NCI-H510A (cell line): ENCODE data around the gene LRRC14B.
"Not testable (repeated sequence)": the region's sequence is repeated elsewhere in the genome, so short reads cannot be mapped to it uniquely, and the experiment has no call there.

Experiments
- DNase-seq: peaks from one replicate; lab custom pipeline; 2025; lab: John Stamatoyannopoulos, UW

LRRC14B gene

DNA sequence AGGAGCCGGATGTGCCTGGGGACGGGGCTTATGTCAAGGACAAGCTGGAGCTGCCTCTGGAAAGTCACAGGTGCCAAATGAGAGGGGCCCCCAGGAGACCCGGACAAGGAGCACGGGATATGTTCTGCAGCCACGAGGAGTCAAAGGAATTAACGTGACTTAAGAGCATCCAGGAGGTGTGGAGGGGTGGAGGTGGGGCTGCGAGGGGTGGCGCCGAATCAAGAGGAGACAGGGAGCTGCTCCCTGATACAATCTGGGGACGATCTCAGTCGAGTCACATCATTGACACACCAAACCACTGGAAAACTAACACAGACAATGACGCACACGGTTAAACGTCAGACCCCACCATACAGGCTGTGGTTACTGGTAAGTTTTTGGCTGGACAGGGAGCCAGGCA, 16.3 kb downstream of the LRRC14B start:
- no peak for DNase-seq

DNA sequence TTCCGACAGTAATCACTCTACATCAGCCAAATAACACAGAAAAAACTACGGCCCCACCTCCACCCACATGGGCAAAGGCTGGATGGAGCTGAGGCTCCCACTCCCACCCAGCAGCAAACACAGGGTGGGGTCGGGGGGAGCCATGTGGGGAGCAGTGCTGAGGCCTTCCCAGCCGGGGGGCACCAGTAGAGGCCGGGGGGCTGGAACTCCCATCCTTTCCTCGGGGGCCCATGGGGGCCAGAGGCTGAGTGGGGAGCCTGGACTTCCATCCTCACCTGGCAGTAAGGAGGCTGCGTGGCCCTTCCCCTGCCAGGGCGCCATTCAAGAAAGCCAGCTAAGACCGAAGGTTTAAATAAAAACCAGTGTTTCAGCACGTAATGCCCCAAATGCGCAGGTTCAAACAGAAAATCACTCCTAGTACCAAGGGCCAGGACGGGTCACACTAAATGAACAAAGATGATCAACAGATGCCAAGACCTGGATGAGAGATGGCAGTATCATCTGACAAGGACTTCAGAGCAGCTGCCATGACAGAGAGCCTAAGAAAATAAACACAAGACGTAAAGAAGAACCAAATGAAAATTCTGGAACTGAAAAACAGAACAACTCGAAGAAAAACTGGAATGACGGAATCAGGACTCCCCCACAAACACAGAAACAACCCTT, 17.3 kb downstream of the LRRC14B start:
- no peak for DNase-seq

DNA sequence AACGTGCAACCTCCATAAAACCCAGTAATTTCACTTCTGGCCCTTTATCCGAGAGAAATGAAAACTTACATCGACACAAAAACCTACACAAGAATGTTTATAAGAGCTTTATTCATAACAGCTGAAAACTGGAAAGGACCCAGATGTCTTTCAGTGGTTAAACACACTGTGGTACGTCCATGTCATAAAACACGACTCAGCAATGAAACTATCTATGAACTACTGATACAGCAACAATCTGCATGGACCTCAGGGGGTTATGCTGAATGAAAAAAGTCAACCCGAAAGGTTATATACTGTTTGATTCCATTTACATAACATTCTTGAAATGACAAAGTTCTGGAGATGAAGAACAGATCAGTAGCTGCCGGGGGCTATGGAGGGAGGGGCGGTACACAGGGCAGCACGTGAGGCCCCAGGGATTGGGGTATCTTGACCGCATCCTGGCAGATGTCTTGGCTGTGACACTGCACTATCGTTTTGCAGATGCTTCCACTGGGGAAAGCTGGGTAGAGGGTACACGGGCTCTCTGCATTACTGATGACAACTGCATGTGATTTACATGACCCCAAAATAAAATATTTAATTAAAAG, 22.6 kb downstream of the LRRC14B start:
- no peak for DNase-seq

DNA sequence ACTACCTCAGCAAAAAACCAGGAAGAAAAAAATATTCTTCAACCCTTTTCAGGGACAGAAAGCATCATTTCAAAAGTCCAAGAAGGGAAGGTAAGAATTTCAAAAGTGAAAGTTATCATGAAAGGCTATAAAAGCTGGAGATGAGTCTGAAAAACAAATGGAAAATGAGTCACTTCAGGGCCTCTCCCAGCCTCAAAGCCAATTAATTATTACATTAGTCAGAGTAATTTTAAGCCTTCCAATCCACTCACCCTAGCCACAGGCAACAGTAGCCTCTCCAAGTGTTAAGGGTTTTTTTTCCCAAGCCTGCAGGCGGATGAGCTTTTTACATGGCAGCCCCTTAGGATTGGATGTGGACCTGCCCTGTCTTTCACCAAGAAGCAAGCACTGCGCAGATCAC, 24.0 kb downstream of the LRRC14B start:
- not testable (repeated sequence) for DNase-seq

DNA sequence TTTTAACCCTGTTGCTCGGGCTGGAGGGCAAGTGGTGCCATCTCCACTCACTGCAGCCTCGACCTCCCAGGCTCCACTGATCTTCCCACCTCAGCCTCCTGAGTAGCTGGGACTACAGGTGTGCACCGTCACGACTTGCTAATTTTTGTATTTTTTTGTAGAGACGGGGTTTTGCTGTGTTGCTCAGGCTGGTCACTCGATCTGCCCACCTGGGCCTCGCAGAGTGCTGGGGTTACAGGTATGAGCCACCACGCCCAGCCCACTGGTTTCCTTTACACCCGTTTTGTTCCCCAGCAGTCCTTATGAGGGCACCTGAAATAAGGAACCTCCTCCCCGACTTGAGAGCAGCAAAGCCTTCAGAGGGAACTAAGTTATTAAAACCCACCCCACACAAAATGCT, 24.8 kb downstream of the LRRC14B start:
- not testable (repeated sequence) for DNase-seq

GRCh38 chr5:217494-218456, 26.5 kb downstream of the LRRC14B start, which contains the start of the genes CCDC127 and SDHA:
TSS of gene CCDC127 (minus strand) at chr5:218153. CDS start at chr5:216849, 1,304 bp downstream.
TSS of gene SDHA (plus strand) at chr5:218320. CDS start at chr5:218356, 36 bp downstream.
- DNase-seq: peak; percentile 97

DNA sequence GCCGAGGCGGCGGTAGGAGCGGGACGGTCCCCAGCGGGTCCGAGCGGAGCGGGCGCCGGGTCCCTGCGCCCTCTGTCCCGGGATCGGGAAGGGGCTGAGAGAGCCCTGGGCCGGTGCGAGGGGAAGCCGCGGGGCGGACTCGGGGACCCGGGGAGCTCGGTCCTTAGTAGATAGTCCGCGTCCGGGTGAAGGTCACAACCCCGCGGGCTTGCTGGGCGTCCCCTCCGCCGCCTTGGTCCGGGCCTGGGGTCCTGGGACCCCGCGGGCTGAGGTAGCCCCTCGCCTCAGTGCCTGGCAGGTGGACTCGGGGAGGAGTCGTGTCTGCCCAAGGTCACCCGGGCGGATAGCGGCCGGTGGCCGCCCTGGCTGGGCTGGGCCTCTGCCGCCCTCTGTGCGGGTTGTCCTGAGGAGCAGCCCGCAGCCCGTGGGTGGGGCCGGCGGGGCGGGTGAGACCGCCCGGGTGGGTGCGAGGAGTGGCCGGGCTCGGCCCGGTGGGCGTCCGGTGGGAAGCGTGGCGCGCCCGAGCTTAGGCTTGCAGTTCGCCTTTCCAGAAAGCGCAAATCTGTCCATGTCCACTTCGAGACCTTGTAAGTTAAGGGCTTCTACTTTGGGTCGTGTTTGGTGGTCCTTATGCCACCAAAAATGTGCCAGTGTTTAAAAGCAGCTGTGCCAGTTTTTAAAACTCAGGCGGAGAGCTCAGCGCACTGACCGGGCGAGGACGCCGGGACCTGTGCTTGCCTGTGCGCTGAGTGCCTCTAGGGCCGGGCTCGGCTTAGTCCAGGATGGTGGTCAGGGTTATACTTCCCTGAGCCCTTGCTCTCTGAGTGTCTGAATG, 27.4 kb downstream of the LRRC14B start:
- DNase-seq: no peak

DNA sequence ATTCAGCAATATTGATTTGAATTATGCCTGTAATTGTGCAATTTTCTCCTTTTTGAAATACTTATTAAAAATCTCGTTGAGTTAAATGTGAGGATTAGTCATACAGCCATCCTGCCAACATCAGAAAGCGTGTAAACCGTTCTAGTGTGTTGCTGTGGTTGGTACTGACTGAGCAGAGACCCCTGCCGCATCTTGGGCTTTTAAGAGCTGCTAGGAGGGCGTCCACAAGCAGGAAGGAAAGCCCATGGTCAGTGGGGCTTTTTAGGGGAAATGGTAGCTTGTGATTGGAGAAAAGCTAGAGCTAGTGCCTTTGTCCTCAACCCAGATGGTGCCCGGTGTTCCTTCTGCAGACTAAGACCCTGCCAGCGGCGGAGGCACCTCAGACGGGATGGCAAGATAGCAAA, 28.2 kb downstream of the LRRC14B start:
- DNase-seq: no peak

- DNase-seq: no peak
These were observed 28.7 kb downstream of the LRRC14B start for GRCh38 chr5:219991-220390.

GRCh38 chr5:222951-223715, 31.8 kb downstream of the LRRC14B start:
- DNase-seq: not testable (repeated sequence)

GRCh38 chr5:223791-224190, 32.5 kb downstream of the LRRC14B start:
- no peak for DNase-seq

DNA sequence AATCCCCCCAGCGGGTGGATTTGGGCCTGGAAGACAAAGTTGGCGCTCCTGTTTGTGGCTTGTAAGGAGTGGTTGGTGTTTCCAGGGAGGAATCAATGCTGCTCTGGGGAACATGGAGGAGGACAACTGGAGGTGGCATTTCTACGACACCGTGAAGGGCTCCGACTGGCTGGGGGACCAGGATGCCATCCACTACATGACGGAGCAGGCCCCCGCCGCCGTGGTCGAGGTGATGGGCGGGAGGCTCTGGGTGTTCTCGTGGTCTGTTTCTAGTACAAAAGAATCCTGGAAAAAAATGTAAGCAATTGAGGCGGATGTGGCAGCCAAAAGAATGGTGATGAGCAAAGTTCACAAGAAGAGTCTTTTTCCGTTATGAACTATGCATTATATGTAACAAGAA, 34.0 kb downstream of the LRRC14B start:
- no peak for DNase-seq

DNA sequence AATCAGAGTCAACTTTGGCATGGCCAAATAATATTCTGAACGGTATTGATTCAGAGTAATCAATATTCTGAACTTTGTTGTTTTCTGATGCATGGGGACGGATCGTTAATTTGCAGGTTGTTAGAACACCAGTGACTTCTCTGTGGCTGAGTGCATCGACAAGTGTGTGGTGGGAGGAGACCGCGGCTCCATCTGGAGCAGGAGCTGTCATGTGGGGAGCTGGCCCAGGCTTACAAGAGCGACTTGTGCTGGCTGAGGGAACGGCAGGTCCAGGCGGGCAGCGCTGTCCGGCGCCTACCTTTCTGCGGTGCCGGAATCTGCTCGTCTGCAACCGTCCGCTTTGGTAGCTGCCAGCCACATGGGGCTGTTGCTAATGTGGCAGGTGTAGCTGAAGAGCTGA, 36.1 kb downstream of the LRRC14B start:
- DNase-seq: not testable (repeated sequence)

- DNase-seq: no peak
These were observed 37.6 kb downstream of the LRRC14B start for GRCh38 chr5:228886-229285.

DNA sequence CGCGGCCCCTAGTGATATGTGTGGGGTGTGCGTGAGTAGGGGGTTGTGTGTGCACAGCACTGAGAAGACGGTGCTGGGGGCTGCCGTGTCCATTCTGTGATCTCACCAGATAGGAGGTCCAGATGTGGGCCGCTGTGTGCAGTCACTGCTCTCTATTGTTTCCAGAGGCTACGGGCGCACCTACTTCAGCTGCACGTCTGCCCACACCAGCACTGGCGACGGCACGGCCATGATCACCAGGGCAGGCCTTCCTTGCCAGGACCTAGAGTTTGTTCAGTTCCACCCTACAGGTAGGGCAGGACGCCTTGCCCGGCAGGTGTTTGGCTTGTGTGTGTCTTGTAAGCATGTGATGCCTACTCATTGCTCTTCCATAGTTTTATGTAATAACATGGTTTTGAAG, 39.4 kb downstream of the LRRC14B start:
- DNase-seq: no peak

DNA sequence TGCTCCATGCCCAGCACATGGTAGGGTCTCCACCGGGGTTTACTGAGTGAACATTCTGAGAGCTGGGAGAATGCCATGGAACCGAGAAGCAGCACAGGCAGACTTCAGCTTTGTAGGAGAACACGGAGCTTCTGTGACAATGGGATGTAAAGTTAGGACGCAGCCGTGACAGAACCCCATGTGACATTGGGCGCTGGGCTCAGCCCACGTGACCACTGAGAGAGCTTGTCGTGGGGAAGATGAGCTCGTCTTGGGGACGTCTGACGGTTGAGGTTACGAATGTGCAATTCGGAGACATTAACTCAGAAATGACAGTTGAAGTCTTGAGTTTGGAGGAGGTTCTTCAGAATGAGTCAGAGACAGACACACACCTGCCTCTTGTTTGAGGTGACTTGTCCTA, 40.4 kb downstream of the LRRC14B start:
- no peak for DNase-seq

- DNase-seq: not testable (repeated sequence)
These were observed 42.1 kb downstream of the LRRC14B start for GRCh38 chr5:233426-233825.

DNA sequence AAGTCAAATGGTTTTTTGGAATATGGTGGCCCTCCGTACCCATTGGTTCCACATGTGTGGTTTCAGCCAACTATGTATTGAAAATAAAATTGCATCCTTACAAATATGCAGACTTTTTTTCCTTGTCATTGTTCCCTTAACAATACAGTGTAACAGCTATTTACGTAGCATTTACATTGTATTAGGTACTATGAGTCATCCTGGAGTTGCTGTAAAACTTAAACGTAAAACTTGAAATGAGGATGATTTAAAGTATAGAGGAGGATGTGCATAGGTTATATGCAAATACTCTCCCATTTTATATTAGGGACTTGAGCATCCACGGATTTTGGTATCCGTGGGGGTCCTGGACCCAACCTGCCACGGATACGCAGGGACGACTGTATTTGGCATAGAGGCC, 43.2 kb downstream of the LRRC14B start:
- no peak for DNase-seq

- DNase-seq: not testable (repeated sequence)
These were observed 44.2 kb downstream of the LRRC14B start for GRCh38 chr5:235527-235926.

- not testable (repeated sequence) for DNase-seq
These were observed 46.6 kb downstream of the LRRC14B start for GRCh38 chr5:237931-238330.

DNA sequence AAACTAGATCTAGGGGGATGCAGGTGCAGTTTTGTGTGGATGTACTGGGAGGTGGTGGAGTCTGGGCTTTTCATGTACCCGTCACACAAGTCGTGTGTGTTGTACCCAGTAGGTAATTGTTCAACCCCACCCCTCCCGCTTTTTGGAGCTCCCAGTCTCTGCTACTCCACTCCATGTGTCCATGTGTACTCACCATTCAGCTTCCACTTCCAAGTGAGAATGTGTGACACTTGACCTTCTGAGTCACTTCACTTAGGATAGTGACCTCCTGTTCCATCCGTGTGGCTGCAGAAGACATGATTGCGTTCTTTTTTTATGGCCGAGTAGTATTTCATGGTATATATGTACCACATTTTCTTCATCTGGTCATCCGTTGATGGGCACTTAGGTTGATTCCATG, 49.3 kb downstream of the LRRC14B start:
- not testable (repeated sequence) for DNase-seq
